Measurements from ENCODE around the gene CDK5. TPM values are rescaled to one million over a fixed set of nuclear protein-coding genes. Genes with fewer than 3 reads are reported as not detected.

Gene CDK5
- total and polyA plus RNA-seq, 10 donors, result 6.3 to 17.9 (median 9.7) TPM

- 91 to 100% (median 92%) methylated on average over 4 to 15 of the region's 15 CpGs; no CpG with 5 or more reads in 1 of the 5 donors for WGBS, 5 donors
Measured at GRCh38 chr7:151070574-151070960, 12.9 kb upstream of the CDK5 start.

DNA sequence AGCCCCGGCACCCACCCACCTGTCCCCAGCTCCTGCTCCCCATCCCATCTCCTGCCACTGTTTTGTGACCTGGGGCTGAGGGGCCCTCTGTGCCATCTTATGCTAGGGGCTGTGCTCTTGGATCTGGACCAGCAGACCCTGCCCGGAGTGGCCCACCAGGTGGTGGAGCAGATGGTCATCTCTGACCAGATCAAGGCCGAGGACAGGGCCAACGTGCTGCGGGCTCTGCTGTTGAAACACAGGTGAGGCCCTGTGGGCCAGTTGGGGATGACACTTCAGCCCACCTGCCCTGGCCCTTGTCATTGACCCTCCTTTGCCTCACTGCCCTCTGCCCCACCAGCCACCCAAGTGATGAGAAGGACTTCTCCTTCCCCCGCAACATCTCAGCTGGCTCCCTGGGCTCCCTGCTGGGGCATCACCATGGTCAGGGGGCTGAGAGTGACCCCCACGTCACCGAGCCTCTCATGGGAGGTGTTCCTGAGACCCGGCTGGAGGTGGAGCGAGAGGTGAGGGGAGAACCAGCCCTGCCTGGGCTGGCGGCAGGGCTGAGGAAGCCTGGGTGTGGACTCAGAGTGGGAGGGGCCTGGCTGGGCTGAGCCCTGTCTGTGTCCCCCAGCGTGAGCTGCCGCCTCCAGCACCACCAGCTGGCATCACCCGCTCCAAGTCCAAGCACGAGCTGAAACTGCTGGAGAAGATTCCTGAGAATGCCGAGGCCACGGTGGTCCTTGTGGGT lies 12.3 kb upstream of the CDK5 start:
- peaks cover 0 to 100% (median 96%) of the 10 kb centered on the region in 6 donors for H3K36me3 ChIP-seq
- intact Hi-C loops (cut with DNase I; ENCODE audit: low total_unique reads), result no loop called here
- TF ChIP-seq POLR2A (IDR thresholded peaks at IDR 0.05) (no peak), POLR2AphosphoS5 (IDR thresholded peaks at IDR 0.05) (peak in 1 of 3 donors; percentile 20)
- no peak for DNase-seq
- no peaks in the 10 kb centered on the region for H3K4me1 ChIP-seq
- H3K9me3 ChIP-seq, result no peaks in the 10 kb centered on the region
- no peak overlapping the region for H3K27ac ChIP-seq
- no peak overlapping the region for H3K4me3 ChIP-seq
- H3K27me3 ChIP-seq (replicated peaks in 1 of 7), result no peaks in the 10 kb centered on the region
- WGBS, 5 donors, result 85 to 99% (median 91%) methylated on average over 5 to 17 of the region's 17 CpGs

More at GRCh38 chr7:151070574-151070960, 12.9 kb upstream of the CDK5 start:
- Histone ChIP-seq H3K9me3 (no peaks in the 10 kb centered on the region), H3K4me1 (no peaks in the 10 kb centered on the region), H3K36me3 (peaks cover 0 to 100% (median 96%) of the 10 kb centered on the region in 6 donors), H3K27ac (no peak overlapping the region), H3K27me3 (replicated peaks in 1 of 7) (no peaks in the 10 kb centered on the region), H3K4me3 (no peak overlapping the region)
- TF ChIP-seq POLR2A (IDR thresholded peaks at IDR 0.05) (no peak), POLR2AphosphoS5 (IDR thresholded peaks at IDR 0.05) (peak in 1 of 3 donors; percentile 48)
- TF ChIP-seq, protein P1, sequence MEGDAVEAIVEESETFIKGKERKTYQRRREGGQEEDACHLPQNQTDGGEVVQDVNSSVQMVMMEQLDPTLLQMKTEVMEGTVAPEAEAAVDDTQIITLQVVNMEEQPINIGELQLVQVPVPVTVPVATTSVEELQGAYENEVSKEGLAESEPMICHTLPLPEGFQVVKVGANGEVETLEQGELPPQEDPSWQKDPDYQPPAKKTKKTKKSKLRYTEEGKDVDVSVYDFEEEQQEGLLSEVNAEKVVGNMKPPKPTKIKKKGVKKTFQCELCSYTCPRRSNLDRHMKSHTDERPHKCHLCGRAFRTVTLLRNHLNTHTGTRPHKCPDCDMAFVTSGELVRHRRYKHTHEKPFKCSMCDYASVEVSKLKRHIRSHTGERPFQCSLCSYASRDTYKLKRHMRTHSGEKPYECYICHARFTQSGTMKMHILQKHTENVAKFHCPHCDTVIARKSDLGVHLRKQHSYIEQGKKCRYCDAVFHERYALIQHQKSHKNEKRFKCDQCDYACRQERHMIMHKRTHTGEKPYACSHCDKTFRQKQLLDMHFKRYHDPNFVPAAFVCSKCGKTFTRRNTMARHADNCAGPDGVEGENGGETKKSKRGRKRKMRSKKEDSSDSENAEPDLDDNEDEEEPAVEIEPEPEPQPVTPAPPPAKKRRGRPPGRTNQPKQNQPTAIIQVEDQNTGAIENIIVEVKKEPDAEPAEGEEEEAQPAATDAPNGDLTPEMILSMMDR (IDR thresholded peaks at IDR 0.05 in 8 of 11, conservative IDR thresholded peaks at IDR 0.05 in 3 of 11), result no peak
- intact Hi-C loops (cut with DNase I; ENCODE audit: low total_unique reads), result no loop called here
- DNase-seq, result no peak

DNA sequence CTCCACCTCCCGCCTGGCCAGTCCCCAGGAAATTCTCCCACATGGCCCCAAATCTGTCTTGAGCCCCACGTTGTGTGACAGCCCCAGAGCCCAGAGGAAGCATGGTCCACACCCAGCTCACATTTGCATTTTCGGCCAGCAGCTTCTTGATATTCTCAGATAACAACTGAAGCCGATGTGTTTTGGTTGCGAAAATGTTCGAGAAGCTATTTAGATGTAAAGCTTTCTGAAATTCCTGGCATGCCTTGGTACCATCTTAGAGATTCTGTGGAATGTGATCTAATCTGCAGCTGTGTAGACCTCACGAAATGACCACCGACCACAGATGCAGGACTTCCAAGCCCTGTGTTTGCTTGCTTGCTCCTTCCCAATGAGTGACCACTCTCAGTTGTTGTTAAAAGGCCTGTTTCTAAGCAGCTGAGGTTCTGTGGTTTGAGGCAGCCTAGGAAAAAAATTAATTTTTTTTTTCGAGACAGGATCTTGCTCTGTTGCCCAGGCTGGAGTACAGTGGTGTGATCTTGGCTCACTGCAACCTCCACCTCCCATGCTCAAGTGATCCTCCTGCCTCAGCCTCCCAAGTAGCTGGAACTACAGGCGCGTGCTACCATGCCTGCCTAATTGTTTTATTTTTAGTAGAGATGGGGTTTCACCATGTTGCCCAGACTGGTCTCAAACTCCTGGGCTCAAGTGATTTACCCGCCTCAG lies 10.5 kb upstream of the CDK5 start:
- H3K4me3 ChIP-seq, result no peak overlapping the region
- no peaks in the 10 kb centered on the region for H3K9me3 ChIP-seq
- no peaks in the 10 kb centered on the region for H3K27me3 ChIP-seq (replicated peaks in 1 of 7)
- no peak for DNase-seq
- H3K27ac ChIP-seq, result no peak overlapping the region
- intact Hi-C loops (cut with DNase I; ENCODE audit: low total_unique reads), result no loop called here
- TF ChIP-seq, protein P1 (IDR thresholded peaks at IDR 0.05 in 8 of 11, conservative IDR thresholded peaks at IDR 0.05 in 3 of 11), result no peak
- no peak for TF ChIP-seq POLR2AphosphoS5 (IDR thresholded peaks at IDR 0.05)
- no peak for TF ChIP-seq POLR2A (IDR thresholded peaks at IDR 0.05)
- H3K4me1 ChIP-seq, result peaks cover 0 to 4% (median 0%) of the 10 kb centered on the region in 6 donors
- H3K36me3 ChIP-seq, result peaks cover 0 to 100% (median 87%) of the 10 kb centered on the region in 6 donors
- WGBS, 5 donors, result 89 to 94% (median 93%) methylated on average over 12 of the region's 12 CpGs

DNA sequence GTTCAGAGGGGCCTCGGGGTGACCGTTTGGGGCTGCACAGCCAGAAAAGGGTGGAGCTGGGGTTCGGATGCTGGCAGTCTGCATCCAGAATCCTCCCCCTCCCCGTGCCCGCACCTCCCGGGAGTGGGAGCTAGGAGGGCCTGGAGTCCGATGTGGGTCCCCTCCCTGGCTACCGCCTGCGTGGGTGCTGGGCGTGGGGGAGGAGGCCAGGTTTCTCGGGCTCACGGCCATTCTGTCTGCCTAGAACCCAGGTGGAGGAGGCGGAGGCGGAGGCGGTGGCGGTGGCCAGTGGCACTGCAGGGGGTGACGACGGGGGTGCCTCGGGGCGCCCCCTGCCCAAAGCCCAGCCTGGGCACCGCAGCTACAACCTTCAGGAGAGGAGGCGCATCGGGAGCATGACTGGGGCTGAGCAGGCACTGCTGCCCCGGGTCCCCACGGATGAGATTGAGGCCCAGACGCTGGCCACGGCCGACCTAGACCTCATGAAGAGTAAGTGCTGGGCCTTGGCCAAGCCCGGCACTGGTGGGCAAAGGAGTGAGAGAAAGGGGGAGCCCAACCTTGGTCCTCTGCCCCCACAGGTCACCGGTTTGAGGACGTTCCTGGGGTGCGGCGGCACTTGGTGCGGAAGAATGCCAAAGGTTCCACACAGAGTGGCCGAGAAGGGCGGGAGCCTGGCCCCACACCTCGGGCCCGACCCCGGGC lies 8.7 kb upstream of the CDK5 start:
- 94 to 97% (median 95%) methylated on average over 27 to 39 of the region's 39 CpGs for WGBS, 5 donors
- TF ChIP-seq POLR2AphosphoS5 (IDR thresholded peaks at IDR 0.05), result peak in 1 of 3 donors; percentile 11
- TF ChIP-seq, protein P1 (IDR thresholded peaks at IDR 0.05 in 8 of 11, conservative IDR thresholded peaks at IDR 0.05 in 3 of 11), result no peak

More for the DNA sequence above, 8.7 kb upstream of the CDK5 start:
- no peaks in the 10 kb centered on the region for H3K9me3 ChIP-seq
- H3K4me3 ChIP-seq, result no peak overlapping the region
- intact Hi-C loops (cut with DNase I; ENCODE audit: low total_unique reads), result no loop called here
- no peak overlapping the region for H3K27ac ChIP-seq
- H3K36me3 ChIP-seq, result peaks cover 0 to 98% (median 73%) of the 10 kb centered on the region in 6 donors
- peaks cover 0 to 22% (median 10%) of the 10 kb centered on the region in 6 donors for H3K4me1 ChIP-seq
- no peaks in the 10 kb centered on the region for H3K27me3 ChIP-seq (replicated peaks in 1 of 7)
- no peak for DNase-seq

Measured in spleen (tissue), 11 donors.